Brain pericyte (primary cell): ENCODE results near the gene CSNK2A2.
A peak's percentile ranks its signal among the peaks of the same experiment; 100 is the strongest.

Experiments
- DNase-seq: peaks from one replicate; pipeline ENCODE4 v3.0.0-alpha.2; 2012; ENCODE audit warnings: low read depth, low spot score

Gene CSNK2A2

DNA sequence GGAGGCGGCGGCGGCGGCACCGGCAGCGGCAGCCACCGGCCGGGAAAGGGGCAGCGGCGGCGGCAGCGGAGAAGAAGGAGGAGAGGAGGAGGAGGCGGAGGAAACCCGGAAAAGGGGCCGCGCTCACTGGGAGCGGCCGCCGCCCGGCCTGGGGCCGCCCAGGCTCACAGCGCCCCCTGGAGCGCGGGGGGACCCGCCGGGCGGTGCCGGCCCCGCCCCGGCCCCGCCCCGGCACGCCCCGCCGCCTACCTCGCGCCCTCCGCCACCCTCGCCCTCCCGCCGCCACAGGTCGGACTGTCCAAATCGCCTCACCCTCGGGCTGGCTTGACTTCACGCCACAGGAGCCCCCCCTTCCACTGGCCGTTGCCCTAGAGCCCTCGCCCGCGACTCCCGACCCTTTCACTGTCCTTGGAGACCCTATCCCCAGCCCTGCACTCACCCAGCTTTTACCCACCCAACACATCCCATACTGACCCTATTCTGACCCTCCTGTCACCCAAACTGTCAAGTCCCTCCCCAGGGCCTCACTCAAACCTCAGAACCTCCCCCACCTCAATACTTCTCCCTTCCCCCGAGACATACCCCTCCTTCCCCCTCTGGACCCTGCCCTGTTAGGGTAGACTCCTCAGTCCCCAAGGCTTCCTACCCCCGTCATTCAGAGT is at the start of gene CSNK2A2:
Gene CSNK2A2 (minus strand): TSS at position 85 of the 662 bp plus-strand sequence. CDS start 370 bp downstream, outside the sequence.
- DNase-seq, result no peak

DNA sequence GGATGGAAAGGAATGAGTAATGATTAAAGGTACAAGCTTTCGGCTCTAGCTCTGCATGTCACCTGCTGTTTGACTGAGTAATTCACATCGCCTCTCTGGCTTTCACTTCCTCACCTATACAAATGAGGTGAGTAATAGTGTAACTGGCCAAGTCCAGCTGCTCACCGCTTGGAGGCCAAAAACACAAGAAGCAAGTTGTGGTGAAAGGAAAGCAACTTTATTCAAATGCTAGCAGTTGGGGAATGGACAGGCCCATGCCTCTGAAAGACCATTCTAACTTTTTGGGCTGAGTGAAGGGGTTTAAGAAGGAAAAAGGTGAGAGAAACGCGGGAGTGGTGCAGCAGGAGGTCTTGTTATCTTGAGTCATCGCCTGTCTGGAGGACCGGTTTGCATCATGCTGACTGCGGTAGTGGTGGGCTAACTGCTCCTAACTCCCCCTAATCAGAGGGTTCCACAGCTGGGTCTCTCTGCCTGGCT is 45.7 kb upstream of the CSNK2A2 start:
- DNase-seq, result no peak

DNA sequence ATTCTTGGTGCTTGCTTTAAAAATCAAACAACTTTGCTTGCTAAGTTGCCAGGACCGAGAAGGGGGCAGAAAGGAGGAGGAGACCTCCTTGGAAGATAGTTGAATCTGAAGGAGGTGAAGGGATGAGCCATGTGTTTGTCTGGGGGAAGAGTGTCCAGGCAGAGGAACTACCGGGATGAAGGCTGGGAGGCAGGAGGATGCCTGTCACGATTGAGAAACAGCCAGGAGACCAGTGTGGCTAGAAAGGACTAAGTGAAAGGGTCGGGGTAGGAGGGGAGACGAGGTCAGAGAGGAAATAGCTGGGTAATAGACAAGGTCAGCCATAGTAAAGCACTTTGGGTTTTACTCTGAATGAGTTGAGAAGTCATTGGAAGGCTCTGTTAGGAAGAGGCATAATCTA is 38.9 kb upstream of the CSNK2A2 start:
- DNase-seq, result no peak

DNA sequence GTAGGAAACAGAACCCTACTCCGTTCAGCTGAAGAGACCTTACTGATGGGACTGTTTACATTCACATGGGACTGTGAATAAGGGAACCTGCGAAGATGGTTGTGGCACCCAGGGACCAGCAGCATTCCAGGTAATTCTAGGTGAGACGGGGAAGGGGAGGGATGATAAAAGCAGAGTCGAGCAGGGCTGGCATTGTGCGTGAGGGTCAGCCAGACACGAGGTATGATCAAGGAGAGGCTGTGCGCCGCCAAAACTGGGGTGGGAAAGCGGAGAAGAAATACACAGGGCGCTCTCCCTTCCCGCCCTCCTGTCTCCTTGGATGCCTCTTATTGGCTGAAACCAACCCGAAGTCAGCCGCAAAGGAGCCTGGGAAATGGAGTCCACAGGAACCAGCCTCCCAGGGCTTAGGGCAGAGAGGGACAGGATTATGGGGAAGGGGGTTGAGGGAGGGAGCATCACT is 38.4 kb upstream of the CSNK2A2 start:
- no peak for DNase-seq

DNA sequence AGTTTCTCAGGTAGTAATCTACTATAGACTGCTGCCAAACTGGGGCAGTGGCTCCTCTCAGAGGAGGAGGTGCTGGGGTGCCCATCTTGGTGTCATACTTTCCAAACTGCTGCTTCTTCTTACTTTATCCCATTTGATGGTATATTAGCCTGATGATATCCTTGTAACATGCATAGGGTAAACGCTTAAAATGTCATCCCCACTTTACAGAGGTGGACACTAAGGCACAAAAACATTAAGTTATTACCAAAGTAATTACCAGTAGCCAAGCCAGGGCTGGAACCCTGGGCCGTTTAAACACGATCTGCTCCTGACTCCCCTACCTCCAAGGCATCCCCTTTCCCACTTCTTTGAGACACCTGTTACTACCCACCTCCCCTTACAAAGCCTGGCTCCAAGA is 37.8 kb upstream of the CSNK2A2 start:
- DNase-seq, result no peak

DNA sequence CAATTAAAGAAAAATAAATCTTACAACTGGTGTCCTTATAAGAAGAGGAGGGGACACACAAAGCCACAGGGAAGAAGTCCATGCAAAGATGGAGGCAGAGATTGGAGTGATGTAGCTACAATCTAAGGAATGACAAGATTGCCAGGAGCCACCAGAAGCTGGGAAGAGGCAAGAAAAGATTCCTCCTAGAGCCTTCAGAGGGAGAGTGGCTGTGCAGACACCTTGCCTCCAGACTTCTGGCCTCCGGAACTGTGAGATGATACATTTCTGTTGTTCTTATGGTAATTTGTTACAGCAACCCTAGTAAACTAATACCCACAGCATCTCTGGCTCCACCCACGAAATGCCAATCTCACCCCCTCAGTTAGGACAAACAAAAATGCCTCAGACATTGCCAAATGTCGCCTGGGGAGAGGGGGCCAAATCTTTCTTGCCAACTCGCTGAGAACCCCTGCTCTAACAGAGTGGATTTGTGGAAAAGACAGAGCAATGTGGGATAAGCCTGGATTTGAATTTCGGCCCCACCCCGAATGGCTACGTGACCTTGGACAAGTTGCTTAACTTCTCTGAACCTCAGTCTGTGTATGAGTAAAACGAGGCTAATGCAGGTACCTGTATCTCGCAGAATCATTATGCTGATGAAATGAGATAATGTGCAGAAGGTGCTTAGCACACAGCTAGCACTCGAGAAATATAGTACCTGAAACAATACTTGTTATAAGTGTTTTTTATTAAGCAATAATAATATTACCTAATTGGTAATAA is 37.1 kb upstream of the CSNK2A2 start:
- no peak for DNase-seq

DNA sequence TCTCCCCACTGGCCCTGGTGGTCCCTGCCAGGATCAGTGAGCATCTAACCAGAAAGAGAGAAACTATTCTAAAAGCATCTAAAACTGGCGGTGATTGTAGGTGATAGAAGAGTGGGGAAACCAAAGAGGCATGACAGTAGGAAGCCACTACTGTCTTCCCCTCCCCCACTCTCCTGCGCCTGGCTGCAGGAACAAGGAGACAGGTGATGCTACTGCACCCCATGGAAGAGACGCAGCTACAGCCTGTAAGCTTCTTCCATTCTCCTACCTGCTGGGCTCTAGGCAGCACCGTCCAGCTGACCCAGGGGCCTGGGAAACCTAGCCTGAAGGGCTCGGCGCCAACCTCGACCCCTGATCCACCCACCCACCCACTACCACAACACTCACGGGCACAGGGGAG is 32.4 kb upstream of the CSNK2A2 start:
- no peak for DNase-seq

DNA sequence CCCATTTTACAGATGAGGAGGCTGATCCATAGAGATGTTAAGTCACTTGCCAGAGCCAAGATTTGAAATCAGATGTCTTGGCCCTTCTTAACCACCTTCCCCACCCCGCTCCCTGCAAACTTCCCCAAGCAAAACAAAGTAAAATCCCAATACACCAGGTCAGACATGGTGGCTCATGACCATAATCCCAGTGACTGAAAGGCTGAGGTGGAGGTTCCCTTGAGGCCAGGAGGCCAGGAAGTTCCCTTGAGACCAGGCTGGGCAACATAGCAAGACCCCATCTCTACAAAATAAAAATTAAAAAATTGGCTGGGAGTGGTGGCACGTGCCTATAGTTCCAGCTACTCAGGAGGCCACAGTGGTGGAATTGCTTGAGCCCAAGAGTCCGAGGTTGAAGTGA is 28.9 kb upstream of the CSNK2A2 start:
- DNase-seq, result no peak

DNA sequence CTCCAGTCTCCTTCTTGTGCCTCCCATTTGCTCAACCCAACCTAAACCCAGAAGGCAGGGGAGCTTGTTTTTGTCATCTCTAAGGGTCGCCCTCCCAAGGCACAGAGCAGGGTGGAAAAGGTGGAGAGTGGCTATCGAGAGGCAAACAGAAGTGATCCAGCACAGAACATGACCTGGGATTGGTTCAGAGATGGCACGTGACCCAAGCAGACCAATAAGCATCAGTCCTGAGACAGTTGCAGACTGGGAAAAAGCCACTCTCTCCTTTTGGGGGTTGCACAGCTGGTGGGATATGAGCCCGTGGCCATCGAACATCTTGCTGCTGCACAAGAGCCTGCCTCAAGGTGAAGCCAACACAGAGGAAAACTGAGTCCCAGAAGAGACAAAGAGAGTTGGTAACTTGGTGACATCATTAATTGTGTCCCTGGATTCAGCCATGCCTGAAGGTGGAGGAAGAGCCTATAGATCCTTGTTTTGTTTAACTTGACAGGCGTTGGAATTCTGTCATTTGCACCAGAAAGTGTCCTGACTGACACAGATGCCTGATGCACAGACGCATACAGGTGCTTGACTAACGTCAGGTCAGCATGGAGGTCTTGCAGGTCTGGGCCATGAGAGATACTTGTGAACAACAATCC is 28.2 kb upstream of the CSNK2A2 start:
- DNase-seq, result no peak

DNA sequence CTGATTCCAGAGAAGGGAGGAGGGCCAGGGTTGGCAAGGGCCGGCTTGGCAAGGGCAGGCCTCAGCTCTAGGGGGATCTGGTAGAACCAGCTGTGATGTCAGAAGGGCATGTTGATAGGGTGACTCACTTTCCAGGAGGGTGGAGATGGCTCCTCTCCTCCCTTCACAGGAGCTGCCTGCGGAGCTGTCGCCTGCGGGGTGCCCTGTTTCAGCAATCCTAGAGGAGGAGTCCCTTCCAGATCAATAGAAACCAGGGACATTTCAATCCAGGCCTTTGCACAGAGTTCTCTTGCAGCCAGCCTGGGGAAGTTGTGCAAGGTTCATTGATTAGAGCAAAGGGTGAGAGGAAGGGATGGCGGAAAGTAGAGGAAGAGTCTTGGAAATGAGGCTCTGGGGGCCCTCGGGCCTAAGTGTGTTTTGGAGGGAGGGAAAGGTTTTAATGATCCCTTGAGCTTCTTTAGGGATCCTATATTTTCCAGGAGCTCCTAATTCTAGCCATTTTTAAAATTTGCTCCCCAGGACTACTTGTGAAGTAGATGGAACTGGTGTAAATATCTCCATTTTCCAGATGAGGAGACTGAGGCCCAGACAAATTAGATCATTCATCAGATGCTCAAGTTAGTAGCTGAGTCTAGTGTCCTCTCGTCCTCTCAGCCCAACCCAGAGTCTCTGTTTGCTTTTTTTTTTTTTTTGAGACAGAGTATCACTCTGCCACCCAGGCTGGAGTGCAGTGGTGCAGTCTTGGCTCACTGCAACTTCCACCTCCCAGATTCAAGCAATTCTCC is 24.8 kb upstream of the CSNK2A2 start:
- peak; percentile 22 for DNase-seq

DNA sequence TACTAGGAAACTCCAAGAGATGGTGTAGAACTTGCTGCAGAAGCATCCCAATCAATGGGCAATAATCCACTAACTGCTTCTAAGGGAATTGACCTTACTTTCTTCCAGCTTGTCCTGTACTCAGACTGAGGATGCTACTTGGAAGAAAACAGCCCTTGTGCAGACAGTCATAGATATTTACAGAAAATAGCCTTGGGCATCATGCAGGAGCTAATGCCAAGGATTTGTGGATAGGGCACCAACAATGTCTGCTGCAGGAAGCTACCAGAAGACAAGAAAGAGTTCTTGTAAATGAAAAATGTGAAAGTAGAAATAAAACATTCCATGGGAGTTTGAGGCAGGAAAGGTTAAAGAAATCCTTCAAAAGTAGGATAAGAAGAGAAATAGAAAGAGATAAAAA is 21.5 kb upstream of the CSNK2A2 start:
- no peak for DNase-seq

DNA sequence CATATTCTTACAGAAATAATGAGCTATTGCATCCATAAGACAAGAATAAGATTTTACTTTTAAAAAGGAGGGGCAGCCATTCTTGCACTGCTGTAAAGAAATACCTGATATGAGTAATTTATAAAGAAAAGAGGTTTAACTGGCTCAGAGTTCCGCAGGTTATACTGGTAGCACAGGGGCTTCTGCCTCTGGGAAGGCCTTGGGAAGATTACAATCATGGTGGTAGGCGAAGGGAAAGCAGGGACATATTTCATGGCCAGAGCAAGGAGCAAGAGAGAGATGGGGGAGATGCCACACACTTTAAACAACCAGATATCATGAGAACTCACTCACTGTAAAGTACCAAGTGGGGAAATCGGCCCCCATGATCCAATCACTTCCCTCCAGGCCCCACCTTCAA is 20.9 kb upstream of the CSNK2A2 start:
- DNase-seq, result no peak

DNA sequence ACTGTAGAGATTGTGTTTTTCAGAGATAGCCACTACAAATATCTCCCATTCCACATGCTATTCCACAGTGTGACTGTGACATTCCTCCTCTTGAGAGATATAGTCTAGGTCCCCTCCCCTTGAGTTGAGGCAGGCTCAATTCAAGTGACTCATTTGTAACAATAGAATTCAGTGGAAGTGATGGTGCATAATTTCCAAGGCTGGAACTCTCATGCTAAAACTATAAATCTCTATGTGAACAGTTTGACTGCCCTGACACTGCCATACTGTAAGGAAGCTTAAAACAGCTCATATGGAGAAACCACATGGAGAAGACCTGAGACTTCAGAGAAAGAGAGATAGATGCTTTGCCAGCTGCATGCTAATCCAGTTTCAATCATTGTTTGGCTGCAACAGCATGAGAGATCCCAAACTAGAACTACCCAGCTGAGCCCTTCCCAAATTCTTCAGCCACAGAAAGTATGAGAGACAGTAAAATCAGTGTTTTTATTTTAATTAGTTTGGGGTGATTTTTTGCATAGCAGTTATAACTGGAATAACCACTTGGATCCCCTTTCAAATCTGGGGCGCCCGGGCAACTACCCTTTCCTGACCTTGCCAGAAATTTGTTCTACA is 19.5 kb upstream of the CSNK2A2 start:
- no peak for DNase-seq

DNA sequence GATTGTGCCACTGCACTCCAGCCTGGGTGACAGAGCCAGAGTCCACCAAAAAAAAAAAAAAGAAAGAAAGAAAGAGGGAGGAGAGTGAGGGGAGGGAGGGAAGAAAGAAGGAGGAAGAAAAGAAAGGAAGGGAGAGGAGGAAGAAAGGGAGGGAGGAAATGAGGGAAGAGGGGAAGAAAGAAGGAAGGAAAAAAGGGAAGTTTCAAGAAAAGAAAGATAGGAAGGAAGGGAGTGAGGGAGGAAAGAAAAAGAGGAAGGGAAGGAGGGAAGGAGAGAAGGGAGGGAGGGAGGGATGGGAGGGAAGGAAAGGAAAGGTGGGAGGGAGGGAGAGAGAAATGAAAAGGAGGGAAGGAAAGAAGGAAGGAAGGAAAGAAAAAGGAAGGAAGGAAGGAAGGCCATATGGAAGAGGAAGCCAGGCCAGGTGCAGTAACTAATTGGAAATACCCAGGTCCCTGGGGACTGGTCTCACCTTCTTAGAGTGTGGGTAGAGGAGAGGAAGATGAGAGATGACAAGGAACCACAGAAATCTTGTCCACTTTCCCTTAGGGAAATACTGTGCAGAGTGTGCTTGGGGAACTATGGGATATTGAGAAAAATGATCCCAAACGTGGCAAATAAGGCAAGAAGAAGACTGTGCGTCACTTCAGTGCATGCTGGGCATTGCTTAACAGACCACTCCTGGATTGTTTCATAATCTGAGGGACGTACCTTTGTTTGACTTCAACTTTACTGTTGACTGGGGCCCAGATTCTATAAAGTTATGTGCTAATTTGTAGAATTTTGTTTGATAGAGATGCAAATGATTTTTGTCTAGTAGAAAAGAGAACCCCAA is 15.1 kb upstream of the CSNK2A2 start:
- DNase-seq, result no peak

DNA sequence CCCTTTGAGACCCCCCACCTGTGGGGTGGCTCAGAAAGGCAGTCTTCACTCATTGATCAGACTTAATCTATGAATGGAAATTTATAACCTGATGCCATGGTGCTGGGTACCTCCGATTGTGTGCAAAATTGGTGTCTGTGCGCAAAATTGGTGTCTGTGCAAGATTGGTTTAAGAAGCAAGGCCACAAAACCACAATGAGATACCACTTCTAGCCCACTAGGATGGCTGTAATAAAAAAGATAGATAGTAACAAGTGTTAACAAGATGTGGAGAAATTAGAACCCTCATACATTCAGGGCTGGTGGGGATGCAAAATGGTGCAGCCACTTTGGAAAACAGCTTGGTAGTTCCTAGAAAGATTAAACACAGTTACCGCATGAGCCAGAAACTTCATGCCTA is 13.9 kb upstream of the CSNK2A2 start:
- DNase-seq, result no peak

DNA sequence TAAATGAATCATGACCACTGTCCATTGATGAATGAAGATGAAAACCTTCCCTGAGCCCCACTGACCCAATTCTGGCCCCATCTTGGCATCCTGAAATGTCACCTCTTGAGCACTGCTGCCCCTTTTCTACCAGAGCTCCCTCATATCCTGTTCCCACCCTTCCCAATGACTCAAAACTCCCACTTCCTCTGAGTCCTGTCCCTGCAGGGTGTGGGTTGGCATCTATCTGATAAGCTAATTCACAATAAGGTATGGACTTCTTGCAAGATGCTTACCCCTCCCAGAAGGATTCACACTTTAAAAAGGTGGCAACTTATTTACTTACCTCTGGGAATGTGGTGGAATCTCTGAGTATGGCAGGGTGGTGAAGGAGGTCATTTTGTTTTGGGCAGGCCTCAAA is 13.3 kb upstream of the CSNK2A2 start:
- DNase-seq, result no peak

DNA sequence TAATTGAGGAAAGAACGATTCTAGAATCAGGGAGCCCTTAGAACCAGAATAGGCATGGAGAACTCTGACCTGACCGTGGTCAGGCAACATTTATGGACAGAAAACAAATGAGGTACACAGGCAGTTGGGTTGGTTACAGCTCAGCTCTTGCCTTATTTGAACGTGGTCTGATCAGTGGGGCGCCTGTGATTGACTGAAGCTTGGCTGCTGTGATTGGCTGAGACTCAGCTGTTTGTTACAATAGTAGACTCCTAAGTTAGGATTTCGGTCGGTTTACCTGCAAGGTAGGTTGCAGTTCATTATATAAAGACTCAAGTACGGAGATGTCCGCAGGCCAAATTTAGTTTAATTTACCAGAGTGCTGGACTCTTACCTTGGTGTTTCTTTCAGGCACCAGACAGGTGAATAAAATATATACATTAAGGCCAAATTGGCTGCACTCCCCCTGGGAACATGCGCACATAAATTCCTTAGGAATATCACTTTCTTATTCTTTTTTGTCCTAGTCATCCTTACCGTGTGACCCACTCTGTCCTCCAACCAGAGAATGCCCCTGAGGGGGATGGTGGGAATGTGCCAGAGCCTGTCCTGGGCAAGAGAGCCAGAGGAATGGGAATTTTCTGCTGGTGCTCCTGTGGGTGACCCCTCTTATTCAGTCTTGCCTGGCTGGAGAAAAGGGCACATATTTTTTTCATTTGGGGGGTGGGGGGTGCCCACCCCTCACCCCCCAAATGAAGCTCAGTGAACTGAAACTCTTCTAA is 7.5 kb upstream of the CSNK2A2 start:
- DNase-seq, result no peak

DNA sequence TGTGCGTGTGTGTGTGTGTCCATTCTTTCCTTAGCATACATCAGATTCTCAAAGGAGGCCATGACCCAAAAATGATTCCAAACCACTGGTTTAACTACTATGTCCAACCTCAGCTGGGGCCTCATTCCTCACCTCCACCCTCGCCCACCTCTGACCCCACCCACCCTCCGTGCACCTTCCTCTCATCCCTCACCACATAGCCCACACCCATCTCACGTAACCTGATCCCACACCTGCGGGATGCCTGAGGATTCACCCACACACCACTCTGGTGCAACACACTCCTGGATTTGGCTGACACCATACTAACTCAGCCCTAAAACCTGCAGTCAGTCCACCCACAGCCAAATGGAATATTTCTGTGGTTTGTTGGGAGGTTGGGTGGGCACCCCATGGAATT is 3.3 kb upstream of the CSNK2A2 start:
- DNase-seq, result no peak

DNA sequence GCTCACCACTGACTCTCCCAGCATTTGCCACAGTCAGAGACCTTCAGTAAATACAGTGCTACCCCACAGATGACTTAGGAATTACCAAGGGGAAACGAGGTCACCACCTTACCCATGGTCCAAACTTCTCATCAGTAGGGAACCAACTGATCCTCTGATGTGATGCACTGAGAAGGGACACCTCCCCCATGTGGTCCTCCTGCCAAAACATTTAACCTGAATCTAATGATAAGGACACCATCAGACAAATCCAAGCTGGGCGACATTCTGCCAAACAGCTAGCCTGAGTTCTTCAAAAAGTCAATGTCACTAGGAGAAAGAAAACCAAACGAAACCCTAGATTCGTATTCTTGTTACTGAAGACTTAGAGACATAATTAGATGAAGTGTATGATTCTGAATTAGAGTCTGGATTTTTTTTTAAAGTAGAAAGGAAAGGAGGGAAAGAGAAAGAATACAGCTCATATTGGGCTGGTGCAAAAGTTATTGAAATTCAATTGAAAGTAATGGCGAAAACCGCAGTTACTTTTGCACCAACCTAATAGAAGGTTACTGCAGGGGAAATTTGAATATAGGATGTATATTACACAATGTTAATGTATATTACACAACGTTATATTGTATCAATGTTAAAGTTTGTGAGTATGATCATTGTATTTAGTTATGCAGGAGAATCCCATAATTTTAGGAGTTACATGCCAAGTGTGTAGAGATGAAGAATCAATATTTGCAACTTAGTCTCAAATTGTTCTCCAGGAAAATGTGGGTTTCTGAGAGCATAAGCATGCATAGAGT is 2.3 kb upstream of the CSNK2A2 start:
- no peak for DNase-seq
